GM19023 (cell line): Measurements from ENCODE around the gene C14orf180.
"Not testable (repeated sequence)": the region's sequence is repeated elsewhere in the genome, so short reads cannot be mapped to it uniquely, and the experiment has no call there.

Experiments used
- ATAC-seq: cut with Tn5 transposase; IDR thresholded peaks from one replicate; pipeline ENCODE4 v1.9.1; 2021; ENCODE audit warnings: mild to moderate bottlenecking, moderate library complexity; ENCODE audit not compliant: unreplicated experiment

C14orf180 gene

DNA sequence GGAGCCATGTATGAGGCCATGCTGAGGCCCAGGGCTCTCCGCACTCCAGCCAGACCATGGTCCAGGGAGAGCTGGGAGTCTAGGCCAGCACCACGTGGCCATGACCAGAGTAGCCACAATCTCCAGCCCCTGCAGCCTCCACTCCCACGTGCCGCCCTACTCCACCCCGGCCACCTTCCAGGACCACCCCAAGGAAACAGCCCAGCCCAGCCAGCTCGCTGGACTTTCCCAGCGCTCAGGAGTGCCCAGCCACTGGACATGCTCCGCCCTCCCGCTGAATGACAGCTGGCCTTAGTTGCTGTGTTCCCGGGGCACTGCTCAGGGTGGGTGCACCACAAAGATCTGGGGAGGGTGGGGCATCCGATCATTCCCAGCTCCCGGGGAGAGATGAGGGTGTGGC is 2.1 kb upstream of the C14orf180 start:
- no peak for ATAC-seq

DNA sequence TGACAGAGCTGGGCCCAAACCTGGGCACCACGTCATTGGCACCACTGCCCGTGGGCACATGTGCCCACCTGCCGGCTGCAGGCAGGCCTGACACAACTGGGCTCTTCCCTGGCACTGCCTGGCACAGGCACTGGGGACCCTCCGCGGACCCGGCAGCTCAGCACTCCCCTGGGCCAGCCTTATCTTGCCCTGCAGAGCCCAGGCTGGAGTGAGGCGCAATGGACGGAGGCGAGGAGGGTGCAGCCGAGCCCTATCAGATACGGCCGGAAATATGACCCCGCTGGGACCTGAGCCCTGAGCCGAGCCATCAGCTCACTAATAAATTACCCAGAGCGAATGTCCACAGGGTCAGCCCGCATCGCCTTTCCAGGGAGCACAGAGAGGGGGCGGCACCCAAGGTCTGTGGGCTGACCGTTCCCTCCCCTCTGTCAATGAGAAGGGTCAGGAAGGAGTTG is 1.7 kb upstream of the C14orf180 start:
- no peak for ATAC-seq

DNA sequence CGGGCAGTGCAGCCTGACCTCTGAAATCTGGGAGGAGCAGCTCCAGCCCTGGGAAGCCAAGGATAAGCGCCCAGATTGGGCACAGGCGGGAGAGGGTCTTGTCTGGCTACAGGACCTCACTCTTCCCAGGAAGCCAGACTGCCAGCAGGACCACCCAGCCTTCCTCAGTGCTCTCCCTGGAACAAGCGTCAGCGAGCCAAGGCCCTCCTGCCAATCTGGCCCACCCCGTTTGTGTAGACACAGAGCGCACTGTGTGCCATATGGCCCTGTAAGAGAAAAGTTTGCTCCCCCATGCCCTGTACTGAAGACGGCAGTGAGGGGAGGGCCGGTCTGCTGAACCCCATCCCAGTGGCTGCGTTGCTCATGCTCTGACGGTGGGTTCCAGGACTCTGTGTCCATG is 1.2 kb upstream of the C14orf180 start:
- no peak for ATAC-seq

DNA sequence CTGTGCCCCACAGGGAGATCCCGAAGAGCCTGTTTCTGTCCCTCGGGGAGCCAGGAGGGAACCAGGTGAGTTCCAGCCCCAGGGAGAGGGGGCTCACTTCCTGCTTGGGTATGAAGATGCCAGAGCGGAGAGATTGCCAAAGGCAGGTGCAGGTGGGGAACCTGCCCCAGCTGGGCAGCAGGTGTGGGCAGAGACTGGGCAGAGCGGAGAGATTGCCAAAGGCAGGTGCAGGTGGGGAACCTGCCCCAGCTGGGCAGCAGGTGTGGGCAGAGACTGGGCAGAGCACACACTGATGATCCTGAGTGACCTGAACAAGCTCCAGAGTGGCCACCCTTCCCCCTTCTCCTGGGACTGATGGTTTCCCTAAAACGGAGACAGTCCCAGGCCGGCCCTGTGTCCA is 375 bp downstream of the C14orf180 start:
- not testable (repeated sequence) for ATAC-seq

DNA sequence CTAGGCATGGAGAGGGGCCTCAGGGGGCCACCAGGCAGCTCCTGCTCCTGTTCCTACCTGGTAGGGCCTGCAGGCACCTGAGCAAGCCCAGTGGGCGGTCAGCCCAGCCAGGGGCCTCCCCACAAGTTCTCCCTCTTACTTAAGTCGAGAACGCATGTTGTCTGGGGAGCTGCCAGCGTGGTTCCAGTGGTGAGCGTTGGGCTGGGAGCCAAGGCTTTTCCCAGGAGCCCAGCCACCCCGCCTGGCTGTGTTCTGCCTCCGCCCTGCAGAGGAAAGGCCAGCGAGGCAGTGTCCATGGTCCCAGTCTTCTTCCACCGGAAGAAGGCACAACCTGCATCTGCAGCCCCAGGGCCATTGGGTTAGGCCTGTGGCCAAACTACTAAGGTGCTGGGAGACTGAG is 1.4 kb downstream of the C14orf180 start:
- ATAC-seq, result no peak

DNA sequence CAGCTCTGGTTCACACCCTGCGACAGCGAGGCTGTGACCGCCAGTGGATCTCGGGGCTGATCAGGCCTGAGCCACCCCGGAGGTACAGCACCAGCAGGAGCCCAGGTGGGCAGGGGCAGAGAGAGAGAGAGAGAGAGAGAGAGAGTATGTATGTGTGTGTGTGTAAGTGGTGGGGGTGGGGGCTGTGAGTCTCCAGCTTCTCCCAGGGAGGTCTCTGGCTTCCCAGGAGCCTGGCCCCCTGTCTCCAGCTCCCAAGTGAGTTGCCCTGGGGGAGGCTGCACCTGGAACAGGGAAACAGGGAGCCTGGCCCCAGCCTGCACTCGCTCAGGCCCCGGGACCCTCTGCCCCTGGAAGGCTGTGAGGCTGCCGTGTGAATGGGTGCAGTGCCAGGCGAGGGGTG is 2.0 kb downstream of the C14orf180 start:
- no peak for ATAC-seq

DNA sequence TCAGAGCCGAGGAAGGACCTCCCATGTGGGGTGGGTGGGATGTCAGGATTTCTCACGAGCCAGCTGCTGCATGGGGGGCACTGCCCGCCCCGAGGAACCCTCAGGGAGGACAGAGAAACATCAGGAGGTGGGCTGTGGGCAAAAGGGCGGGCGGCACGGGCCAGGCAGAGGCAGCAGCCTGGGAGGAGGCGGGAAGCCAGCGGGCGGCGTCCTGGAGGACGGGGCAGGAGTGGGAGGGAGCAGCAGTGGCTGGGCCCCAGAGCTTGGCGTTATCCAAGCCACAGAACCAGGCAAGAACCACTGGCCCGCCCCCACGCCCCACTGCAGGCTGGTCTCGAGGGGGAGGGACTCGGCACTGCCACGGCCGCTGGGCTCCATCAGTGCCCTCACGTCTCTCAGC is 2.4 kb downstream of the C14orf180 start:
- no peak for ATAC-seq

DNA sequence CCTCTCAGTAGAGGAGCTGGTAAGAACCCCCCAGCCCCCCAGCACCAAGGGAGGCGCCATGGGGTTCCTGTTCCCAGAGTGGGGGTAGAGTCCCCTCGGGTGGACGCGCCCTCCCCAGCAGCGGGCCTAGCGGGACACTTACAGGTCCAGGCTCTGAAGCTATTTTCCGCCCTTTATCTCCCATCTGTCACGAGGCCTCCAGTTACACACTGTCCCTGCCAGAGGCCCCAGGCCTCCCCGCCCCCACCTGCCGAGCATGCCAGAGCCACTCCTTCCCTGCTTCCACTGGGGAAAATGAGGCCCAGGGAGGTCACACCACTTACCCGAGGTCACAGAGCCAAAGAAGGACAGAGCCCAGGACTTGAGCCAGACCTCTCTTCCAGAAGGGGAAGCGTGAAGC is 3.1 kb downstream of the C14orf180 start:
- no peak for ATAC-seq

DNA sequence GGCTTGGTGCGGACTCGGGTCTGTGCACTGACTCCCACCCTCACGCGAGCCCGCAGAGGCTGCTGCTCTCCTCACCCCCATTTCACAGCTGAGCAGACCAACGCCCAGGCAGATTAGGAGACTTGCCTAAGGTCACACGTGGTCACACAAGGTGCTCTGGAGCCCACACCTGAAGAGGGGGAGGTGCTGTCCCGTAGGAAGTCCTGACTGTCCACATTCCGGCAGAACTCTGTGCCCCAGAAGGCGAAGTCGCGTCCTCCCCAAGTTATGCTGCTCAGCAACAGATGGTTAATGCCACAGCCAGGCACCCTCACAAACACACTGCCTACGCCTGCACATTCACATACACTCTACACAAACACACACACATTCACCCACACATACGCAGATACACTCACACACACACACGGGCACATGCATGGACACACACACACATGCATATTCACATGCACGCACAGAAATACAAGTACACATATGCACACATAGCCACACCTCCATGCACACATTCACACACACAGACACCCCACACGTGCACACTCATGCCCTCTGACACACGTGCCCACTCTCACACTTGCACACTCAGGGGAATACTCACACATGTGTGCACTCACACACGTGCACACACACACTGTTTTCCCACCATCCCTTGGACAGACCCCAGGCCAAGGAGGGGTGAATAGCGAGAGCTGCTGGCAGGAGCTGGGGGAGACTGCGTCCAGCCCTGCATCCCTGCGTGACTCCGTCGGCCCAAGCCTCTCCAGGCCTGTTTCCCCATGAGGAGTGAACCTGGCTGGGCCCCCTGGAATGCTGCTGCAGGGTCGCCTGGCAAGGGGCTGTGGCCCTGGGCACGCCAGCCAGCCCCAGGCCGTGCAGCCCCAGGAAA is 4.1 kb downstream of the C14orf180 start:
- ATAC-seq, result no peak

DNA sequence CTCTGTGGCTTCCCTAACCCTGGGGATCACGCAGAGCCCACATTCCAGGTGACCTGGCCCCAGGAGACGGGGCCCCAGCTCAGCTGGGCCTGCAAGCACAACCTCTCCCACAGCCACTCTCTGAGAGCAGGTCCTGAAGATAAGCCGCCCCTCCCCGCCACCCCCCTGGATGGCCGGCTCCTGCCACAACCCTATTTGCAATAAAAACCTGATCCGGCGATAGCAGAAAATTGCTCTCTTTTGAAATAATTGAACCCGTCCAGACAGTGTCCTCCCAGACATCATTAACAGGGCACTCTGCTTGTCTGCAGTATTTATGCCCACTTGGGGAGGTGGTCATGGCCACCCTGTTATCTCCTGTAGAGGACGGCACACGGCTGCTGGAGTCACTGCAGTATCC is 5.0 kb downstream of the C14orf180 start:
- no peak for ATAC-seq

DNA sequence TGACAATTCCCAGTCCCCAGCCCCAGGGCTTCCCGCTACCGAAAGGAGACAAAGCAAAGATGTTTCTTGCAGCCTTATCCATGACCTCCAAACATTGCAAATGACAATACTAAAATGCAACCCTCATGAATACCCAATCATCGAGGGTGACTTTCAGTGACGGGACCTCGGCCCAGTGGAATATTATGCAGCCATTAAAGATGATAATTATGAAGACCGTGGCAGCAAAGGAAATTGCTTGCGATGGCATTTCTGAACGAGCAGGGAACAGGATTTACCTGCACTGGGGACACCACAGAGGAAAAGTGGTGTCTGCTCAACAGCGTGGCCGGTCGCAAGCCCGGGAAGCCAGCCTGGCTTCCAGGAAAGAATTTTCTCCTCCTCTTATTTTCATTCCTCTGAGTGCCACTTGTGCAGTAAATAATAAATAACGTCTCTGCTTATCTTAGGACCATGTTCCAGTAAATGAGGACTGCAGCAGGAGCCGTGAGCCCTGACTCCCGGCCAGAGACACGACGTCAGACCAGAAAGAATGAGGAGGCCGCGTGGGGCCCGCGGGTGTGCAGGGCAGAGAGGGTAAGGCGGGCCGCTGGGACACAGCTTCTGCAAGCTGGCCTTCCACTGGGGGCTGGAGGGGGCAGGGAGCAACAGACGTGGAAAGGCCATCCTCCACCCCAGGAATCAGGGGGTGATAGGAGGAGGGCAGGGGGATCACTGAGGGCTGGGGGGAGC is 6.6 kb downstream of the C14orf180 start:
- no peak for ATAC-seq

DNA sequence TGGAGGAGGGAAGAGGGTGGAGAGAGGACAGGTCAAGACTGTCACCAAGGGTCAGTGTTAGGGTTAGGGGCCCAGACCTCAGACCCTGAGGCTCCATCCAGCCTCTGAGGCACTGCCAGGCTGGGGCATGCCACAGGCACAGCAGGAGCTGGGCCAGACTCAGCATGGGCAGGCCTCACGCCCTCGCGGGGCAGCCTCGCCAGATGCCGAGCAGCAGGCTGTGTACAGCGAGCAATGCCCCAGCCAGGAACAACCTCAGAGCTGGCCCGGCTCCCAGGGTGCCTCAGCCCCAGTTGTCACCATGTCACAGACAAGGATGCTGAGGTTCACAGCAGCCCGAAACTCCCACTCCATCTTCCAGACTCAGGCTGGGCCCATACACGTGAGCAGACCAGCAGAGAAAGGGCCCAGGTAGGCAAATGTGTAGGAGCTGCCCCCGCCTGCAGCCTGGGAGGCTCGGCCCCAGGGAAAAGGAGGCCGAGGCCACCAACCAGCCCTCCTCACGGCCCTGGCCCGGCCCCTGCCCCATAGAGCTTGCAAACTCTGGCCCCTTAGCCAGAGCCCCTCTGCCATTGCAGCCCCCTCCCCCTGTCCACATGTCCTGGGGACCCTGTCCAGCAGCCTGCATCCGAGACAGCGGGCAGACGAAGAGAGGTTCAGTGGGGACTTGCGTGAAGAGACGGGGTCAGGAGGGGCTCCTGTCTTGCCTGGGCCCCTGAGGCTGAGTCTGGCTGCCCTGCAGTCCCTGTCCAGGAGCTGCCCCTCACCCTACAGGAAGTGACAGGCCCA is 7.5 kb downstream of the C14orf180 start:
- no peak for ATAC-seq

DNA sequence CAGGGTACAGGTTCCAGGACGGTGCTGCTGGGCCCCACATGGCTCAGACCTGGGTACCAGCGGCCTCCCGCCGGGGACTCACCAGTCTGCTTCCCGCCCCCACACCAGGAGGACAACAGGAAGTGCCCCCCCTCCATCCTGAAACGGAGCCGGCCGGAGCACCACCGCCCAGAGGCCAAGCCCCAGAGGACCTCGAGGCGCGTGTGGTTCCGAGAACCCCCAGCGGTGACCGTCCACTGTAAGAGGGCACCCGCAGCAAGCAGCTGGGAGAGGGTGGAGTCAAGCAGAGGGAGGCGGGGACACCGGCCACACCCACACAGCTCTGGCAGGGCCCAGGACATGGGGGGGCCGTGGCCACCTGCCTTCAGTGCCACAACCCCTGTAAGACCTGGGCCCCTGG is 8.1 kb downstream of the C14orf180 start:
- ATAC-seq, result no peak

DNA sequence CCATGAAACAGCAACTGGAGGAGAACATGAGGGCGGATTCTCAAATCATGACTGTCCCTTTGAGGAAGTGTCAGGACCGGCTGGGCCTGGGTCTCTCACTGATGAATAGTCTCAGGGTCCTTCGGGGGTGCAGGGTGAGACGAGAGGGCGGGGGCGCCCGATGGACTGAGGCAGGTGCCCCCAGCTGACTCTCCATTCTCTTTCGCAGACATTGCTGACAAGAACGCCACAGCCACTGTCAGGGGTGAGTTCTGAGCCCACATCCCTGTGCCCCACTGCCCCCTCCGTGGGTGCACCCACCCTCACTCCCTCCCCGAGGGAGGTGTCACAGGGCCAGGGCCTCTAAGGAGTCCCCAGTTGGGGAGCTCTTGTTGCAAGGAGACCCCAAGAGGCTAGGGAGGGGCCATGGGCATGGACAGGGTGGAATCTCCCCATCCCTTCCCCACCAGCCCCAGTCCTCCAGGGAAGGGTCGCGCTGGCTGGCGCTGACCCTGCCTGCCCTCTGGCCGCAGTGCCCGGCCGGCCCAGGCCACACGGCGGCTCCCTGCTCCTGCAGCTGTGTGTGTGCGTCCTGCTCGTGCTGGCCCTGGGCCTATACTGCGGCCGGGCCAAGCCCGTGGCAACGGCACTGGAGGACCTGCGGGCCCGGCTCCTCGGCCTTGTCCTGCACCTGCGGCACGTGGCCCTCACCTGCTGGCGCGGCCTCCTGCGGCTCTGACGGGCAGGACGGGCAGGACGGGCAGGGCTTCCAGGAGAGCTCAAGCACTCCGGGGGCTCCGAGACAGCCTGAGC is 8.7 kb downstream of the C14orf180 start:
- ATAC-seq, result no peak

DNA sequence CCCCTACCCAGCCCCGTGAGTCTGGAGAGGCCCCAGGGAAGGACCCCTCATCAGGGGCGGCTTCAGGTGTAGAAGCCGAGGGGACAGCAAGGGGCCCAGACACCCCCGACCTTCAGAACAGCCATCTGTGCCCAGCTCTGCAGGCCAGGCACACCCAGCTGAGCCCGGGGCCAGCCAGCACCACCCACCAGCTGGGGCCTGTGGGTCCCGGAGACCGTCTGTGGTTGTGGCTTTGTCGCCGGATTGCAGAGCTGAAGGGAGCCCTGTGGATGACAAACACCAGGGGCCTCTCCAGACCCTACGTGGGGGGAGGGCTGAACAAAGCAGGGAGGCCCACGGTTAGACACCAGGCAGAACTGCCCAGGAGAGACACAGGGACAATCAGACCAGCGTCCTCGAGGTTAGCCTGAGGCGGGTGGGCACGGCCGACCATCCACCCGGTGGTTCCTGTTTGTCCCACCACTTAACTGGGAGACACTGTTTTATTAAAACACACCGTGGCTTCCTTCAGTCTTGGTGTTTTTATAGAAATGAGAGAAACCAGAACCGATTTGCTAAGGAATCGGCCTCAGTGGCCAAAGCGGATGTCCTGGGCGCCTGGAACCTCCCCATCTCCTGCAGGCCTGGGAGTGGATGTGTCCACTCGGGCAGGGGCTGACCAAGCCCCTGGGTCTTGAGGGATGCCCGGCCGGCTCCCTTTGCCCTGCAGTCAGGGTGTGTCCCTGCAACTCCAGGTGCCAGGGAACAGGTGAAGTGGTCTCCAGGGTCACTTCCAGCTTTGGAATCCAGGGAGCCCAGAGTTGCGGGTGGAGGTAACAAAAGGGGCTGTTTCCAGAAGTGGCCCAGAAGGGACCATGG is 10.0 kb downstream of the C14orf180 start:
- ATAC-seq, result no peak

DNA sequence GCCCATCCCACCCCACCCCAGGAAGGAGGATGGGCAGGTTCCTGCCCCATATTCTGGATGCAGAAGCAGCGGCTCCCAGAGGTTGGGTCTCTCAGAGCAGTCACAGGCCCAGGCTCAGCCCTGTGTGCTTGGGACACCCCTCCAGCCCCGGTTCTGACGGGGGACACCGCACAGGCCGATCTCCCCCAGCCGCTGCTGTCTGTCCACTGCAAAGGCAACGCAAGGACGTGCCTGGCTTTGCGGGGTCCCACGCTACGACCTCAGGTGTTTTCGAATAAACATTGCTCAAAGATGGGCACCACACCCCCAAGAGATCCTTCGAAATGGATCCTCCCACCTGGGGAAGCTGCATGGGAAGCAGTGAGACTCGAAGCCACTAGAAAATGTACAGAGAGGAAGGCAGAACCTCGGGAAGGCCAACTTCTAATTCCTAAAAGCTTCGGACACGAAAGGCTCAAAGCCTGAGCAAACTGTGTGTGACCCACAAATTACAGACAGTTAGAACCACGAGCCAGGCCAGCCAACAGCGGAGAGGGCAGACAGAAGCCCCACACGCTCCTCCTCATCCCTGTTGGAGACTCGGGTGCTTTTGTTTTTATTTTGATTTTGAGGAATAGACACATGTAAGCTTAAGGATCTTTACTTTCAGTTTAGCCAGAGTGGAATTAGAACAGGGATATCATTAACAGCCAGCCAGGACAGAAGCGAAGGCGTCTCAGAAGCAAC is 10.8 kb downstream of the C14orf180 start:
- no peak for ATAC-seq

DNA sequence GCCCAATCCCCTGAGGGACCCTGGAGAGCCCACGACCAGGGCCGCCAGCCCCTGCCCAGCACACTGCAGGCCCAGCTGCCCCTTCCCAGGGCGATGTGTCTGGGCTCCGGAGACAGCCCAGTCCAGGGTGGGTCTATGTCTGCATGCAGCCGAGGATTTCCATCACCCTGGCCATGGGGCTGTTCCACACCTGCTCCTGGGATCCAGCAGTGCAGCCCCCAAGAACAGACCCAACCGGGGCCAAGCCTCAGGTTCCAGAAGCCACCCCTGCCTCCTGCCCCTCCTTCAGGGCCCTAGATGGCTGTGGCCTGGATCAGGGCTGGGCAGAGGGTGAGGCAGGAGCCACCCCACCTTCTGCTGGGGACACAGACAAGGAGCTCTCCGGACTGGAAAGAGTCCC is 11.5 kb downstream of the C14orf180 start:
- no peak for ATAC-seq

DNA sequence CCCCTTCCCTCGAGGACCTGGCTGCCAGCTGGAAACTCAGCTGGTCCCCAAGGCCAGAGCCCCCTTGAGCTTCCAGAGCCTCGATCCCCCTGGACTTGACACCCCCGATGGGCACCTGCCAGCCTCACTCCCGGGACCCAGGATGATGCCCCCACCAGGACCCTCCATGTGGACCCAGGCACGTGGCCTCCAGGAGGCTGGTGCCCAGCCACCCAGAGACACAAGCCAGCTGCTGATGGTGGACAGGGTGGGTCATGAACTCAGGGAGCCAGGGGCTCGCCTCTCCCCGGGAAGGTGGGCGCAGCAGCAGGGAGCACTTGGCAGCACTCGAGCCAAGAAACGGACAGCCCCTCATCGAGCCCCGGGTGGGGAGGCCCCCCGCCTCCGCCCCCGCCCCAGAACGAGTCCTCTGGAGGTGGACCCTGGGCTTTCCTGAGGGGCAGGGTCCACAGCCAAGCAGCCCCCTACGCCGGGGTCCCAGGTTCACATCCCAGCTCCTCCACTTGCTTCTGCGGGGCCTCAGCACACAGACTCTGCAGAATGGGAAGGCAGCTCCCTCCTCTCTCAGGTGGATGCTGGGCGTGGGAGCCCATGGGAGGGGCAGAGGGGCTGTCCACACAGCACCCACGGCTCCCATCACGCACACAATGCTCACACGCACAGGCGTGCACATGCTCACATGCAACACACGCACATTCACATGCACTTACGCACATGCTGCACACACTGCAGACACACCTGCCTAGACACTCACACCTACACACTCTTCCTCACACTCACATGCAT is 12.1 kb downstream of the C14orf180 start:
- ATAC-seq, result no peak
